ACHN (cell line): ENCODE data around the gene PCGF3.
"Not testable (repeated sequence)": the region's sequence is repeated elsewhere in the genome, so short reads cannot be mapped to it uniquely, and the experiment has no call there.

Experiments used
- DNase-seq: peaks from one replicate; pipeline ENCODE4 v3.0.0-alpha.2; 2015
- in situ Hi-C: cut with HindIII; loops from 2 replicates; pipeline ENCODE4 v1.10.0; 2017; ENCODE audit warnings: low sequenced_read_pairs, low pct_ligation_motif_present, low pct_unique_long_range_greater_than_20kb

The PCGF3 gene

DNA sequence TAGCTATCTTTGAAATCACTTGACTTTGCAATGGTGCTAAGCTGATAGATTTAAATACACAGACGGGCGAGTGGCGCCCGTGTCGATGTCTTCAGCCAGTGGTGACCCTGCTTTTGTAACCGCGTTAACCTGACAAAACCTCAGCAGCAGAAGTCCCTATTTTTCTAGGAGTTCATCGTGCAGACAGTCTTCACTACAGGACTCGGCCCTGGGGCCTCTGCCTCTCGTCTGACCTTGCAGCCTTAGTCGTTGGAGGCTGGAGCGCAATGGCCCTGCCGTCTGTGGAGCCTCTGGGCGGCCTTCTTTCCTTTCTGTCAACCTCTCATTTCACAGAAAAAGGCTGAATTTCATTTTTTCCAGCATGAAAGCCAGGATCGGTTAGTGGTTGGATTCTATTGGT, 62.4 kb downstream of the PCGF3 start:
- in situ Hi-C loops = no loop called here
- no peak for DNase-seq

DNA sequence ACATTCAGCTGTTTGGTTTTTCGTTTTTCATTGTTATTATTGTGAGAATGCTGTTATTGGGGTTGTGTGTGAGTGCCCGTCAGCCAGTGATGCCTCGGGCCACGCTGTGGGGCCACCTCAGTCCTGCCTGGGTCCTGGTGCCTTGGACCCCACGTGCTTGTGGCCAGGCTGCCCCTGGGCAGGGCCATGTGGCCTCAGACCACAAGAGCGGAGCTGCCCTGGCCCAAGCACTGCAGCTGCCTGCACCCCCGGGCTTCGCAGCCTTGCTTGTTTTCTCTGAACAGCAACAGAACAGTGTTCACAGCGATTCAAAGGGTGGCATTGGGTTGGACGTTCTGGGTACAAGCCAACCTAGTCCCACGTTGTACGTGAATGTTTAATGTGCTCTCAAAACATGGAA, 63.4 kb downstream of the PCGF3 start:
- in situ Hi-C loops = no loop called here
- DNase-seq = no peak

DNA sequence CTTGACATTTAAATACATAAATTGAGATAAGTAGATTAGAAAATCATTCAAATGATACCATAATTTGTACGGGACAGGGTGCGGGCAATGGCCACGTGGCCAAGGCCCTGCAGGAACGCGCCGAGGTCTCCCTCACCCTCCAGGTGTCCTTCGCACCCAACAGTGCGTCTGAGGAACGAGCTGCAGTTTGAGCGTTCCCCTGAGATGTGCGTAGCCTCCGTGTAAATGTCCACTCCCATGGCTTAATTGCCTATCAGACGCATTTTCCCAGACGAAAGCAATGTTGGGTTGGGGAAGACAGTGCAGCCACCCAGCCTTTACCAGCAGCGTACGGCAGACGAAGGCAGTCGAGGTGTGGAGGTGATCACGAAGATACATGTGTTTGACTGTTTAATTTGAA, 63.9 kb downstream of the PCGF3 start:
- no peak for DNase-seq
- in situ Hi-C loops = no loop called here

DNA sequence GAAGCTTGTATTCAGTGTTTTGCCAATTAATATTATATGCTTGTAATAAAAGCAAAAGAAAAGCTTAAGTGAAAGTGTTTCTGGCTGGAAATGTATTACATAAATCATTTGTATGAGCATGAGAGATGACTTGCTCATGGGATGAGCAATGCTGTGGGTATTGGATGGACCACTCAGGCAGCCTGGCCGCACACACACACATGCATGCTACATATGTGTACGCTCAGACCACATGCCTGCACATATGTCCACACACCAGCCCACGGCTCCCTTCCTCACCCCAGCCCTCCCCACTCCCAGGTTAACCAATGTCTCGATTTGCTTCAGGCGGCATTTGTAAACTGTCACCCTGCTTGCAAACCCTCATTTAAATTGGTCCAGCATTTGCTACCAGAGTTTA, 64.4 kb downstream of the PCGF3 start:
- no peak for DNase-seq
- in situ Hi-C loops = no loop called here

DNA sequence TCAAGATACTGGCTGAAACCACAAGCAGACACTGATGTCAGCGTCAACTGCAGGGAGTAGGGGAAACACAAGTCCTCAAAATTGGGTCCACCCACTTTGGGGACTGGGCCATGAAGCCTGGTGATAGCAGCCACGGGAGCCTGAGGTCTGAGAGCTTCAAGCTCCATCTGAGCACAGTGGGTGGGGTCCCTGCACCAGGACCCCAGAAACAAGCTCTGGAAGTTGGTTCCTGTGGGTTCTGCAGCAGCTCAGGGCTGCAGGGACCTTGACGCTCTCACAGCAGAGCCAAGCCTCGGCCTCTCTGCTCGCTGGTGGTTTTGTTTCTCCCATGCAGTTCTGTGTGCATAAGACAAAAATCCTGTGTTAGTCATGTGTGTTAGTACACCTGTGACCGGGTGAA, 65.8 kb downstream of the PCGF3 start:
- in situ Hi-C loops = no loop called here
- no peak for DNase-seq

DNA sequence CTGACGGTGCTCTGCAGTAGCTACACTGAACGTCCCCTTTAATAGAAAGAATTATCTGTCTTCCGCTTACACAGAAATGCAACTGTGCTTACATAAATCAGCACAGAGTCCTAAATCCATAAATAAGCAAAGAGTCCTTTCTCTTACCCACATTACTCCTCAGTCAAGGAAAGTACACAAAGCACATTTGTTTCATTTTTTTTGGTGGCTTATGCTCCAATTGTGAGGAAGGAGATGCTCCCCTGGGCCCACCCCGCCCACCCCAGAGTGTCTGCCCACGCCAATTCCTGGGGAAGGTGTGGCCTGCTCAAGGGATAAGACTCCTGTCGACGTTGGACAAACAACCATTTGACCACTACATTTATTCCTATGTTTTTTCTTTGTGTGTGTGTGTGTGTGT, 66.5 kb downstream of the PCGF3 start:
- no peak for DNase-seq
- in situ Hi-C loops = no loop called here

DNA sequence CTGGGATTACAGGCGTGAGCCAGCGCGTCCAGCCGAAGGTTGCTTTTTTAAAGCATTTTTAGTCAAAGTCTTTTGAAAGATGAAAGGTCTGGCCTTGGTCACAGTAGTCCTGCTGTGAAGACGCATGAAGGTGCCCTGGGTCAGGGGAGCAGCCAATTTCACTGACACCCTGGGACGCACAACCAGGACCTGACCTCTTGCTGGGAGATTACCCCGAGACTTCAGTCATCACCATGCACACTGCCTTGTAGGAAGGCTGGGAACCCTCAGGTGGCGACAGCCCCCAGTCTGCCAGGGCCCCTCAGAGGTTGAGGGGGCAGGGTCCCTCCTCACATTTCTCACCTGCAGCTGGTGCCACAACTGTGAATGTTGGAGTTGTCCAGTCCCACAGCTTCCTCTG, 67.1 kb downstream of the PCGF3 start:
- no peak for DNase-seq
- in situ Hi-C loops = no loop called here

DNA sequence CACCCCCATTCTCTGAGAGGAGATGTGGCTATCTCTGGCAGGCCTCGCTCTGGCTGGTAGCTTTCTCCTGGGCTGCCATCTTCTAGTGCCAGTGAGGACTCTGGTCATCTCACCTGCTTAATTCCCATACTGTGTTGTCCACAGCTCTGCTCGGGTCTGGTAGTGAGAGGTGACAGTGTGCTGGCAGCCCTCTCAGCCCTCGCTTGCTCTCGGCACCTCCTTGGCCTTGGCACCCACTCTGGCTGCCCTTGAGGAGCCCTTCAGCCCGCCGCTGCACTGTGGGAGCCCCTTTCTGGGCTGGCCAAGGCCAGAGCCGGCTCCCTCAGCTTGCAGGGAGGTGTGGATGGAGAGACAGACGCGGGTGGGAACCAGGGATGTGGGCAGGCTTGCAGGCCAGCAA, 67.6 kb downstream of the PCGF3 start:
- in situ Hi-C loops = no loop called here
- no peak for DNase-seq

DNA sequence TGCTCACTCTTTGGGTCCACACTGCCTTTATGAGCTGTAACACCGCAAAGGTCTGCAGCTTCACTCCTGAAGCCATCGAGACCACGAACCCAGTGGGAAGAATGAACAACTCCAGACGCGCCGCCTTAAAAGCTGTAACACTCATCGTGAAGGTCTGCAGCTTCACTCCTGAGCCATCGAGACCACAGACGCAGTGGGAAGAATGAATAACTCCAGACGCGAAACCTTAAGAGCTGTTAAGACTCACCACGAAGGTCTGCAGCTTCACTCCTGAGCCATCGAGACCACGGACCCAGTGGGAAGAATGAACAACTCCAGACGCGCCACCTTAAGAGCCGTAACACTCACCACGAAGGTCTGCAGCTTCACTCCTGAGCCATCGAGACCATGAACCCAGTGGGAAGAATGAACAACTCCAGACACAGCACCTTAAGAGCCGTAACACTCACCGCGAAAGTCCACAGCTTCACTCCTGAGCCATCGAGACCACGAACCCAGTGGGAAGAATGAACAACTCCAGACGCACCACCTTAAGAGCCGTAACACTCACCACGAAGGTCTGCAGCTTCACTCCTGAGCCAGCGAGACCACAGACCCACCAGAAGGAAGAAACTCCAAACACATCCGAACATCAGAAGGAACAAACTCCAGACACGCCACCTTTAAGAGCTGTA, 68.9 kb downstream of the PCGF3 start:
- DNase-seq, in situ Hi-C loops: not testable (repeated sequence)

DNA sequence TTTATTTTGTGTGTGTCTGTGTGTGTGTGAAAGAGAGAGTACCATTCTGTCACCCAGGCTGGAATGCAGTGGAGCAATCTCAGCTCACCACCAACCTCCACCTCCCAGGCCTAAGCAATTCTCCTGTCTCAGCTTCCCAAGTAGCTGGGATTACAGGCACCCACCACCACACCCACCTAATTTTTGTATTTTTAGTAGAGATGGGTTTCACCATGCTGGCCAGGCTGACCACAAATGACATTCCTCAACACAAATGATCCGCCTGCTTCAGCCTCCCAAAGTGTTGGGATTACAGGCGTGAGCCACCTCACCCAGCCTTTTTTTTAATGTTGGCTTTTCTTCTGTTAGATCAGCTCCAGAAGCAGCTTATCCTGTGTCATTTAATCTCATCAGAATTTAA, 69.9 kb downstream of the PCGF3 start:
- in situ Hi-C loops, DNase-seq: not testable (repeated sequence)

DNA sequence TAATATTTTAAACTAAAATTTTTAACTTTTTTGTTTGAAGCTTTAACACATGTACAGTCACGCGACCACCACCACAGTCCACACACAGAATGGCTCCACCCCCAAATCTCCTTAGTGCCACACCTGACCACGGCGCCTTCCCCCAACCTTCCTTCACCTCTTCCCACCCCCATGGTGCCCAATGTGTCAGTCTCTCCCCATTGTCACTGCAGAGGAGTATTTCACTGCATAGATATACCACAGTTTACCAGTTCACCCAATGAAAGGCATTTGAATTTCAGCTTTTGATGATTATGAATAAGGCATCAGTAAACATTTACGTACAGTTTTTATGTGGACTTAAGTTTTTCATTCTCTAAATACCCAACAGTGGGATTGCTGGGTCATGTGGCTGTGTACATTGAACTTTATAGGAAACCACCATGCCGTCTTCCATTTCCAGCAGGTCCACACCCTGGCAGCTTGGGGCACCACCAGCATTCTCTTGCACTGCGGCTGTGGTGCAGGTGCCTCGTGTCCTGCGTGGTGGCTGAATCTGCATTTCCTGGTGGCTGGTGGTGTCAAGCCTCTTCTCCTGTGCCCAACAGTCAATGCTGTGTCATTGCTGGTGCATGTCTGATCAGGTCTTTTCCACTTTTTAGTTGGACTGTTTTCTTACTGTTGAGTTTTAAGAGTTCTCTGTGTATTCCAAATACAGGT, 71.3 kb downstream of the PCGF3 start:
- in situ Hi-C loops = no loop called here

DNA sequence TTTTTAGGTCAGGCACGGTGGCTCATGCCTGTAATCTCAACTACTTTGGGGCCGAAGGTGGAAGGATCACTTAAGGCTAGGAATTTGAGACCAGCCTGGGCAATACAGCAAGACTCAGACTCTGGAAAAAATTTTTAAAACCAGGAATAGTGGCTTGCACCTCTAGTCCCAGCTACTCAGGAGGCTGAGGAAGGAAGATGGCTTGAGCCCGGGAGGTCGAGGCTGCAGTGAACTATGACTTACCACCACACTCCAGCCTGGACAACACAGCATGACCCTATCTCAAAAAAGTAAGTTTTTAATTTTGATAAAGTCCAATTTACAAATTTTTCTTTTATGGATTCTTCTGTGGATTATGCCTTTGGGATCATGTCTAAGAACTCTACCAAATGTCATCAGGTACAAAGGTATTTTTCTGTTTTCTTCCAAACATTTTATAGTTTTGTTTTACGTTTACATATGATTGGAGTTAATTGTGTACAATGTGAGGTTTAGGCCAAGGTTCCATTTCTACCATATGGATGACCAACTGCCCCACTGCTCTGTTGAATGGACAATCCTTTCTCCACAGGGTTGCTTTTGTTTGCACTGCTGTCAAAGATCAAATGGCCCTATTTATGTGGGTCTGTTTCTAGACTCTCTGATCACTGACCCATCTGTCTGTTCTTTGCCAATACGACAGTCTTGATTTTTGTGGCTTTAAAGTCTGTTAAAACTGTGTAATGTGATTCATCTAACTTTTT, 72.1 kb downstream of the PCGF3 start:
- in situ Hi-C loops = no loop called here
- DNase-seq = no peak

More for the DNA sequence above, 71.3 kb downstream of the PCGF3 start:
- no peak for DNase-seq

DNA sequence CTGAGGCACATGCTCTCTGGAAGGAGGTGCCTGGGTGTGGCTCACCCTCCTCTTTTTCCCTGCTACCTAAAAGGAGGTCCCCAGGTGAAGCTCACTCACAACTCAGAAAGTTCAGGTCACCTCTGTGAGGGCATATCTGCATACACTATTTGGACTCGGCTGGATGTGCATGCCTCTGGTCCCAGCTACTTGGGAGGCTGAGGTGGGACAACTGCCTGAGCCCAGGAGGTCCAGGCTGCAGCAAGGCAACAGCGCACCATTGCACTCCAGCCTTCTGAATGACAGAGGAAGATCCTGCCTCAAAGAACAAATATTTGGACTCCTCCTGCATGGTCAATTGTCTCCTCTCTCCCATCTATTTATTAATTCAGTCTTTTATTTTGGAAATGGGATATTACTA, 73.9 kb downstream of the PCGF3 start:
- no peak for DNase-seq
- in situ Hi-C loops = no loop called here

DNA sequence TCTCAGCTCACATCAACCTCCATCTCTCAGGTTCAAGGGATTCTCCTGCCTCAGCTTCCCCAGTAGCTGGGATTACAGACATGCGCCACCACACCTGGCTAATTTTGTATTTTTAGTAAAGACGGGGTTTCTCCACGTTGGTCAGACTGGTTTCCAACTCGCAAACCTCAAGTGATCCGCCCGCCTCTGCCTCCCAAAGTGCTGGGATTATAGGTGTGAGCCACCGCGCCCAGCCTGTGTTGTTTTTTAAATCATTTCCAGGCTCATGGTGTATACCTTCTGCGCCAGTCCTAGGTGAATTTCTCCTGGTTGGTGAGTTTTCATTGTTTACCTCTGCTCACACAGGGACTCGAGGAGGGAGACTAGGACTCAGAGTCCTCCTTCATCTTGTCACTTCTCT, 74.6 kb downstream of the PCGF3 start:
- DNase-seq, in situ Hi-C loops: not testable (repeated sequence)

DNA sequence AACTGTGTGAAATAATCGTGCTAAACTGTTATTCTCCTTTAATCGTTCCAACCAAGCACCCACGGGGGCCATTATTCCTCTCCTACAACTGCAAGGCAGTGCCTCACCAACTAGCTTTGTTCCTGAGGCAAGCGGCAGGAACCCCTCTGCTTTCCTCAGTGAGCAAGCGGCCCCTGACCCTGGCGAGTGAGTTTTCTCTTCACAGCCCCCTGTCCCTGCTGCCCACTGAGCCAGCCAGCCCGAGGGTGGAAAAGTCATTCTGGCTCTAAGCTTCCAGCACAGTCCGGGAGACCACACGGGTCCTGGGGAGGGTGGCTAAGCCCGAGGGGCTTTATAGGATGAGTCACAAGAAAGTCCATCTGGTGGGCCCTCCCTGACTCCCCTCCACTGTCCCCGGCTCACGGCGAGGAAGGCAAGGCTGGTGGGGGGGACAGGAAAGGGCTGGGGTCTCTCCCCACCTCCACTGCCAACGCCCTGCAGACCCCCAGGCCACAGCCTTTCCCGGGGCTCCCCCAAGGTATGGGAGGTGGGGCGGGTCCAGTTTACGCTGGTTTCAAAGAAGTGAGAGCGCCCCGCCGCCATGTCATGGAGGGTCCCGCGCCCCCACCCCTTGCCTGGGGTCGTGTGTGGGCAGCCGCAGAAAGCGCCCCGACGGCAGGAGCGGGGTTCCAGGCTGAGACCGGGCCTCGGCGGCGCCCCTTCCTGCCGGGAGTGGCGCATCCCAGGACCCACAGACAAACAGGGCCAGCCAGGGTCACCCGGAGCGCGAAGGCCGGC, 75.3 kb downstream of the PCGF3 start:
- in situ Hi-C loops = no loop called here

DNA sequence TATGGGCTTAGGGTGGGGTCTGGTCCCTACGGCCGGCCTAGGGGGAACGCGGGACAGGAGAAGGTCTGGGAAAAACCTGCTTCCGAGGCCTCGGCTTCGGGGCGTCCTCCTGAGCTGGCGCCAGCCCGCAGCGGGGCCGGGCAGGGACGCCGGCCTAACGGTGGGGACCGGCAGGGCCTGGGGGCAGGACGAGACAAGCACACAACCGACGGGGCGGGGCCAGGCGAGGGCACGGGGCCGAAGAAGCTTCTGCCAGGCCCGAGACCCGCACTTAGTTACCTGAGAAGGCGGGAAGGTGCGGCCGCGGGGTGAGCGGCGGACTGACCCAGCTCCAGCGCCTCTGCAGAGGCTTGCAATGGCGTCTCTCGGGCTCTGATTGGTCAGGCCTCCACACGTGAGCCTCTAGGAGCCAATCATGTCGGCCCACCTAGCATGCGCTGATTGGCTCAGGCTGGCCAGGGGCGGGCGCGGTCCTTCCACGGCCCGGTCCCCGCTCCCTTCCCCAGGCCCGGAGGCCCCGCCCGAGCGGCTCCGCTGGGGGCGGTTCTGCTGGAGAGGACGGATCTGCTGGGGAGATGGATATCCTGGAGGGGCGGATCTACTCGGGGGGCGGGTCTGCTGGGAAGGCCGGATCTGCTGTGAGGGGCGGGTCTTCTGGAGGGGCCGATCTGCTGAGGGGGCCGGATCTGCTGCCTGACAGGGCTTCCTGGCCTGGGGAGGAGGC, 76.0 kb downstream of the PCGF3 start:
- peak; percentile 97 for DNase-seq
- in situ Hi-C loops = no loop called here

More for the DNA sequence above, 75.3 kb downstream of the PCGF3 start:
- DNase-seq = no peak

DNA sequence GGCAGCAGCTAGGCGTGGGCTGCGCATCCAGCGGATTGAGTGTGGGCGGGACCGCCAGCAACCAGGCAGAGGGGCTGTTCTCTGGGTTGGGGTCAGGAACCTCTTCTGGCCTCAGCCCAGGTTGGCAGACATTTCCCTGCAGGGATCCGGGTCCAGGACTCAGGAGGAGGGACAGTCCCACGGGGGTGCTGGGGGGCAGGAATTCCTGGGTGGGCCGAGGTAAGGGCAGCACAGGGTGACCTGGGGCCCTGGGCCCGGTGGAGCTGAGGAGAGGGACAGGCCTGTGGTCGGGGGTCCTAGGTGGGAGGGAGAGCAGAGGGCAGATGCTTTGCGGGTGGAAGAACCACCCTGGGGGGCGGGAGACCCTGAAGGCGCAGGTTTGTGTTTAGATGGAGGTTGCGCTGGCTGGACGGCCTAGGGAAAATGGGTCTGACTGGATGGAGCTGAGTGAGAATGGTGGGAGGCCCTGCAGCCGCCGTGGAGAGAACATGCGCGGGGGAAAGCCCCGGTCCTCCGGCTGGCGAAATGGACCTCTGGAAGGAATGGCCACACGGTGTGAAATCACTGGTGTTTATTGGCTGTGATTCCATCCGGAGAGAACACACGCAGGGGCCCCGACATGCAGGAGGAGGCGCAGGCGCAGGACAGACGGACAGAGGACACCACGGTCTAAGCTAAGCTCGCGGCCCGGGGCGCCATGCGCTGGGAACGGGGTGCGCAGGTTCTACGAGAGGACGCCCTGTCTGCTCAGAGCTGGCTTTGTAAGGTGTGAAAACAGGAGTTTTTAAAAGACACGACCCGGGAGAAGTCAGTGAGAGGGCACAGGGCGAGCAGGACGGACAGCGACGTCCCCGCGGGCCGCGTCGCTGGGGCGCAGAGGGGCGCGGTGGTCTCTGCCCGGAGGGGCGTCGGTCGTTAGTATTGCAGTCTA, 79.0 kb downstream of the PCGF3 start:
- no peak for DNase-seq
- in situ Hi-C loops = no loop called here
